ENCODE data around the gene OPRD1.
"Not testable (repeated sequence)": the region's sequence is repeated elsewhere in the genome, so short reads cannot be mapped to it uniquely, and the experiment has no call there.

OPRD1 gene

GRCh38 chr1:28817133-28817532, 5.2 kb downstream of the OPRD1 start:
- no peak for ATAC-seq

DNA sequence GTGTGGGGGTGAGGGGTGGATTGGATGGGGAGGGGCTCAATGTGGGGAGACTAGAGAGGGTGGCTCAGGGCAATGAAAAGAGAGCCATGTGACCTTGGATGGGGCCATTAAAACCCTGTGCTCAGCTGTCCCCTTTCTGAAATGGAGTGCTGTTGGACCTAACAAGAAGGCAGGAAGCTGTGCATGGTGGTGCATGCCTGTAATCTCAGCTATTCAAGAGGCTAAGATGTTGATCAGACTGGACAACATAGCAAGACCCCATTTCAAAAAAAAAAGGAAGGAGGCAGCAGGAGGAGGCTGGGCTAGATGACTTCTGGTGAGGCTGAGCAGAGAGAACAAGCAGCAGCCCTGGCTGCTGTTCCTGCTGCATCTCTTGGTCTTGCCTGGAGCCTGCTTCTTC, 7.0 kb downstream of the OPRD1 start:
- no peak for ATAC-seq
- no peak for TF ChIP-seq CSDC2 (CRISPR knock-in tag; IDR thresholded peaks at IDR 0.05)
- TF ChIP-seq ZNF8 (CRISPR knock-in tag; IDR thresholded peaks at IDR 0.05): no peak
- no peak for TF ChIP-seq TOX (CRISPR knock-in tag; IDR thresholded peaks at IDR 0.05; ENCODE audit: borderline replicate concordance)
- TF ChIP-seq ZFP30 (CRISPR knock-in tag; IDR thresholded peaks at IDR 0.05): no peak
- no peak for TF ChIP-seq RARB (CRISPR knock-in tag; IDR thresholded peaks at IDR 0.05)
- no peak for TF ChIP-seq CSRNP3 (CRISPR knock-in tag; IDR thresholded peaks at IDR 0.05)
- TF ChIP-seq, protein P1, sequence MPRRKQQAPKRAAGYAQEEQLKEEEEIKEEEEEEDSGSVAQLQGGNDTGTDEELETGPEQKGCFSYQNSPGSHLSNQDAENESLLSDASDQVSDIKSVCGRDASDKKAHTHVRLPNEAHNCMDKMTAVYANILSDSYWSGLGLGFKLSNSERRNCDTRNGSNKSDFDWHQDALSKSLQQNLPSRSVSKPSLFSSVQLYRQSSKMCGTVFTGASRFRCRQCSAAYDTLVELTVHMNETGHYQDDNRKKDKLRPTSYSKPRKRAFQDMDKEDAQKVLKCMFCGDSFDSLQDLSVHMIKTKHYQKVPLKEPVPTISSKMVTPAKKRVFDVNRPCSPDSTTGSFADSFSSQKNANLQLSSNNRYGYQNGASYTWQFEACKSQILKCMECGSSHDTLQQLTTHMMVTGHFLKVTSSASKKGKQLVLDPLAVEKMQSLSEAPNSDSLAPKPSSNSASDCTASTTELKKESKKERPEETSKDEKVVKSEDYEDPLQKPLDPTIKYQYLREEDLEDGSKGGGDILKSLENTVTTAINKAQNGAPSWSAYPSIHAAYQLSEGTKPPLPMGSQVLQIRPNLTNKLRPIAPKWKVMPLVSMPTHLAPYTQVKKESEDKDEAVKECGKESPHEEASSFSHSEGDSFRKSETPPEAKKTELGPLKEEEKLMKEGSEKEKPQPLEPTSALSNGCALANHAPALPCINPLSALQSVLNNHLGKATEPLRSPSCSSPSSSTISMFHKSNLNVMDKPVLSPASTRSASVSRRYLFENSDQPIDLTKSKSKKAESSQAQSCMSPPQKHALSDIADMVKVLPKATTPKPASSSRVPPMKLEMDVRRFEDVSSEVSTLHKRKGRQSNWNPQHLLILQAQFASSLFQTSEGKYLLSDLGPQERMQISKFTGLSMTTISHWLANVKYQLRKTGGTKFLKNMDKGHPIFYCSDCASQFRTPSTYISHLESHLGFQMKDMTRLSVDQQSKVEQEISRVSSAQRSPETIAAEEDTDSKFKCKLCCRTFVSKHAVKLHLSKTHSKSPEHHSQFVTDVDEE (CRISPR knock-in tag; IDR thresholded peaks at IDR 0.05): no peak
- no peak for TF ChIP-seq SNAI2 (CRISPR knock-in tag; IDR thresholded peaks at IDR 0.05)
- no peak for TF ChIP-seq ISL1 (CRISPR knock-in tag; IDR thresholded peaks at IDR 0.05)

More at GRCh38 chr1:28817133-28817532, 5.2 kb downstream of the OPRD1 start:
- TF ChIP-seq ZNF565 (CRISPR knock-in tag; conservative IDR thresholded peaks at IDR 0.05; ENCODE audit: low read depth) (no peak), PATZ1 (CRISPR knock-in tag; IDR thresholded peaks at IDR 0.05; ENCODE audit: borderline replicate concordance) (no peak), ZC3H10 (CRISPR knock-in tag; IDR thresholded peaks at IDR 0.05) (no peak), ZFP3 (CRISPR knock-in tag; IDR thresholded peaks at IDR 0.05) (no peak), GLIS3 (CRISPR knock-in tag; IDR thresholded peaks at IDR 0.05) (no peak), ISL1 (CRISPR knock-in tag; IDR thresholded peaks at IDR 0.05) (no peak), ZFP30 (CRISPR knock-in tag; IDR thresholded peaks at IDR 0.05) (no peak), TCF4 (CRISPR knock-in tag; IDR thresholded peaks at IDR 0.05; ENCODE audit: borderline replicate concordance) (no peak)
- TF ChIP-seq, protein P1 (CRISPR knock-in tag; IDR thresholded peaks at IDR 0.05): no peak

- peak; percentile 79 for TF ChIP-seq TCF4 (CRISPR knock-in tag; IDR thresholded peaks at IDR 0.05; ENCODE audit: borderline replicate concordance)
- TF ChIP-seq ZNF565 (CRISPR knock-in tag; conservative IDR thresholded peaks at IDR 0.05; ENCODE audit: low read depth): no peak
- no peak for TF ChIP-seq PPARA (CRISPR knock-in tag; IDR thresholded peaks at IDR 0.05; ENCODE audit: borderline replicate concordance)
- TF ChIP-seq, protein P1 (CRISPR knock-in tag; IDR thresholded peaks at IDR 0.05): peak; percentile 57; the same call in 1 of the 2 replicates
- no peak for TF ChIP-seq ZFP3 (CRISPR knock-in tag; IDR thresholded peaks at IDR 0.05)
- no peak for TF ChIP-seq ISL1 (CRISPR knock-in tag; IDR thresholded peaks at IDR 0.05)
- no peak; the same call in 2 of the 3 replicates for ATAC-seq
These were observed 10.8 kb downstream of the OPRD1 start for GRCh38 chr1:28822799-28823198.

DNA sequence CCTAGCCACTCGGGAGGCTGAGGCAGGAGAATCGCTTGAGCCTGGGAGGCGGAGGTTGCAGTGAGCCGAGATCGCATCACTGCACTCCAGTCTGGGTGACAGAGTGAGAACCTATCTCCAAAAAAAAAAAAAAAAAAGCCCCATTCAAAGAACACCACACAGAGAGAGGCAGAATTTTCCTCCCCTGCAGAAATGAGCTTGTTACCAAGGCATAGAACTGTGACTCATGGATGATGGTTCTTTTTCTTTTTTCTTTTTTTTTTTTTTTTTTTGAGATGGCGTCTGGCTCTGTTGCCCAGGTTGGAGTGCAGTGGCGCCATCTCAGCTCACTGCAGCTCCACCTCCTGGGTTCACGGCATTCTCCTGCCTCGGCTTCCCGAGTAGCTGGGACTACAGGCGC, 12.1 kb downstream of the OPRD1 start:
- not testable (repeated sequence) for ATAC-seq

DNA sequence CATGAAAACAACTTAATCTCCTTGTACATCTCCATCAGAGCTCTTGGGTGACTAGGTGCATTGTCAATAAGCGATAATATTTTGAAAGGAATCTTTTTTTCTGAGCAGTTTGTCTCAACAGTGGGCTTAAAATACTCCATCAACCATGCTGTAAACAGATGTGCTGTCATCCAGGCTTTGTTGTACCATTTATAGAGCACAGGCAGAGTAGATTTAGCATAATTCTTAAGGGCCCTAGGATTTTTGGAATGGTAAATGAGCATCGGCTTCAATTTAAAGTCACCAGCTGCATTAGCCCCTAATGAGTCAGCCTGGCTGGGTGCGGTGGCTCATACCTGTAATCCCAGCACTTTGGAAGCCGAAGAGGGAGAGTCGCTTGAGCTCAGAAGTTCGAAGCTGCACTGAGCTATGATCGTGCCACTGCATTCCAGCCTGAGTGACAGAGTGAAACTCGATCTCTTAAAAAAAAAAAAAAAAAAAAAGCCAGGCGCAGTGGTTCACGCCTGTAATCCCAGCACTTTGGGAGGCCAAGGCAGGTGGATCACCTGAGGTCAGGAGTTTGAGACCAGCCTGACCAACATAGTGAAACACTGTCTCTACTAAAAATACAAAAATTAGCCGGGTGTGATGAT, 16.4 kb downstream of the OPRD1 start:
- ATAC-seq: not testable (repeated sequence)

Data from SK-N-SH treated with all-trans-retinoic acid at 6 μM for 48 hours (cell line).